Neural cell (in vitro differentiated cells): ENCODE results near the gene VASN. TPM values are rescaled to one million over a fixed set of nuclear protein-coding genes. Genes with fewer than 3 reads are reported as not detected.

Experiments used
- H2AFZ ChIP-seq: fragments of 200-600, 300-800 bp; sonication (generic), shearing (Covaris generic); 2 replicates; pipeline ENCODE4 v1.6.0; 2014; ENCODE audit warnings: low read depth, mild to moderate bottlenecking, antibody characterized with exemption, low read length, moderate library complexity
- H3F3A ChIP-seq: fragments of 200-600 bp; shearing (Covaris generic); 2 replicates; pipeline ENCODE4 v1.6.1; 2016; ENCODE audit warnings: mild to moderate bottlenecking, moderate library complexity, mixed read lengths, antibody characterized with exemption, low read length; ENCODE audit not compliant: insufficient read depth, poor library complexity, severe bottlenecking
- H3K27ac ChIP-seq: fragments of 200-600, 300-800 bp; sonication (generic), shearing (Covaris generic); 2 replicates; pipeline ENCODE4 v1.5.1; 2014; ENCODE audit warnings: mild to moderate bottlenecking, low read length, moderate library complexity
- H3K27me3 ChIP-seq: fragments of 300-800, 200-600 bp; sonication (generic), shearing (Covaris generic); 2 replicates; pipeline ENCODE4 v1.6.0; 2014; ENCODE audit warnings: mild to moderate bottlenecking, low read depth, low read length, moderate library complexity; ENCODE audit not compliant: insufficient read depth
- H3K36me3 ChIP-seq: fragments of 300-800, 200-600 bp; sonication (generic), shearing (Covaris generic); 2 replicates; pipeline ENCODE4 v1.5.1; 2014; ENCODE audit warnings: mild to moderate bottlenecking, antibody characterized with exemption, low read length, moderate library complexity; ENCODE audit not compliant: insufficient read depth
- H3K4me2 ChIP-seq: fragments of 300-800, 200-600 bp; sonication (generic), shearing (Covaris generic); 2 replicates; pipeline ENCODE4 v1.6.0; 2014; ENCODE audit warnings: mild to moderate bottlenecking, low read length
- H3K4me3 ChIP-seq: fragments of 300-800, 200-600 bp; sonication (generic), shearing (Covaris generic); 2 replicates; pipeline ENCODE4 v1.5.1; 2014; ENCODE audit warnings: mild to moderate bottlenecking, low read length, moderate library complexity
- H3K79me2 ChIP-seq: fragments of 200-600 bp; shearing (Covaris generic); replicated peaks from 2 replicates; pipeline ENCODE4 v1.6.0; 2014; ENCODE audit warnings: mild to moderate bottlenecking, low read length, moderate library complexity; ENCODE audit not compliant: insufficient read depth
- H3K9ac ChIP-seq: fragments of 300-800, 200-600 bp; sonication (generic), shearing (Covaris generic); 2 replicates; pipeline ENCODE4 v1.6.1; 2016; ENCODE audit warnings: mild to moderate bottlenecking, low read length, mixed read lengths
- H3K9me2 ChIP-seq: fragments of 200-600 bp; shearing (Covaris generic); 2 replicates; pipeline ENCODE4 v1.6.1; 2016; ENCODE audit warnings: mild to moderate bottlenecking, low read length, mixed read lengths; ENCODE audit not compliant: insufficient read depth
- H3K9me3 ChIP-seq: fragments of 200-600, 300-800 bp; sonication (generic), shearing (Covaris generic); 2 replicates; pipeline ENCODE4 v1.6.1; 2016; ENCODE audit warnings: mild to moderate bottlenecking, mixed run types, low read length, moderate library complexity, mixed read lengths
- H4K20me1 ChIP-seq: fragments of 200-600 bp; shearing (Covaris generic); 2 replicates; pipeline ENCODE4 v1.6.1; 2016; ENCODE audit warnings: mild to moderate bottlenecking, mixed run types; ENCODE audit not compliant: insufficient read depth
- EP300 ChIP-seq: fragments of 450-650 bp; conservative IDR thresholded peaks from 2 replicates; pipeline ENCODE4 v1.6.1; 2014; ENCODE audit warnings: antibody characterized with exemption, mild to moderate bottlenecking, moderate library complexity; ENCODE audit not compliant: poor library complexity, severe bottlenecking
- EZH2 ChIP-seq: fragments of 200-600, 300-800 bp; shearing (Covaris generic), sonication (generic); IDR thresholded peaks from 2 replicates; pipeline ENCODE4 v1.6.1; 2014; ENCODE audit warnings: antibody characterized with exemption, low read length, borderline replicate concordance, mild to moderate bottlenecking; ENCODE audit not compliant: insufficient read depth, poor library complexity, severe bottlenecking
- MXI1 ChIP-seq: fragments of 450-650 bp; conservative IDR thresholded peaks from 2 replicates; pipeline ENCODE4 v1.6.1; 2014; ENCODE audit warnings: antibody characterized with exemption, mild to moderate bottlenecking; ENCODE audit not compliant: poor library complexity, severe bottlenecking
- POLR2AphosphoS5 ChIP-seq: IDR thresholded peaks from 2 replicates; pipeline ENCODE4 v1.6.1; 2012
- RAD21 ChIP-seq: fragments of 450-650 bp; conservative IDR thresholded peaks from 2 replicates; pipeline ENCODE4 v1.6.1; 2014; ENCODE audit warnings: antibody characterized with exemption, mild to moderate bottlenecking, moderate library complexity
- SMC3 ChIP-seq: fragments of 450-650 bp; conservative IDR thresholded peaks from 2 replicates; pipeline ENCODE4 v1.6.1; 2014; ENCODE audit warnings: antibody characterized with exemption, mild to moderate bottlenecking, moderate library complexity; ENCODE audit not compliant: poor library complexity
- TAF1 ChIP-seq: IDR thresholded peaks from 2 replicates; pipeline ENCODE4 v1.6.1; 2012; ENCODE audit warnings: low read depth
- polyA plus RNA-seq: library from polyadenylated mRNA; depleted of rRNA; stranded (reverse); fragments of >200 nt; gene quantifications from 2 replicates; pipeline ENCODE4 v1.2.3, GENCODE V29; 2014
- TF ChIP-seq, protein P1 (sequence below): IDR thresholded peaks from 2 replicates; pipeline ENCODE4 v1.6.1; 2012; ENCODE audit warnings: borderline replicate concordance
- TF ChIP-seq, protein P2 (sequence below): fragments of 450-650 bp; IDR thresholded peaks from 2 replicates; pipeline ENCODE4 v1.5.1; 2014; ENCODE audit warnings: antibody characterized with exemption, mild to moderate bottlenecking, moderate library complexity; ENCODE audit not compliant: poor library complexity, severe bottlenecking

Gene VASN
- polyA plus RNA-seq, 1 donor from 2014 or later = 0.57 TPM

DNA sequence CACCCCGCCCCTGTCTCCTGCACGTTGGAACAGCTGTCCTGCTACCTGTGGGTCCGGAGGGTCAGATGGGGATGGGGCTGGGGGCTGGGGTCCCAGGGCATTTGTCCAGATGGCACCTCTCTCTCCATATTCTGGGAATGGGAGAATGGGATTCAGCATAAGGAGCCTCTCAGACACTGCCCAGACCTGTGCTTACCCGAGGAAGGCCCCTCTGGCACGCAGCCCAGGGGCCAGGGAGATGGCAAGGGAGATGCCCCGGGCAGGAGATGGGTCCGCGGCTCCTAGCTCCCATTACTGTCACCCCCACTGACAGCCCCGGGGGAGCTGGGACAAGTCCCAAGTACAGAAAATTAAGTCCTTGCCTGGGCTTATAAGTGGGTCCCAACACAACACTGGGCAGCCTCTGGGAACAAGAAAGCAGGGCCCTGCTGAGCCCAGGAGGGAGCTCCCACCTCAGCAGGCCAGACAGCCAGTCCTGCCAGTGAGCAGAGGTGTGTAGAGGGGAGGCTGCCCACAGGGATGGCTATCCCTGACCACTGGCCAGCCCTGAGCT is 1.8 kb downstream of the VASN start:
- Histone ChIP-seq H4K20me1 (no peaks in the 10 kb centered on the region), H3K36me3 (no peaks in the 10 kb centered on the region), H3K4me3 (no peak overlapping the region), H3K4me2 (no peak overlapping the region), H3K79me2 (no peaks in the 10 kb centered on the region), H2AFZ (no peak overlapping the region), H3K27ac (no peak overlapping the region), H3K9me2 (no peaks in the 10 kb centered on the region), H3K9me3 (no peaks in the 10 kb centered on the region), H3K9ac (no peak overlapping the region), H3F3A (no peaks in the 10 kb centered on the region), H3K27me3 (peaks cover 11% of the 10 kb centered on the region)
- TF ChIP-seq EZH2 (no peak), SMC3 (no peak), TAF1 (no peak), RAD21 (no peak), EP300 (no peak)
- TF ChIP-seq, protein P1, sequence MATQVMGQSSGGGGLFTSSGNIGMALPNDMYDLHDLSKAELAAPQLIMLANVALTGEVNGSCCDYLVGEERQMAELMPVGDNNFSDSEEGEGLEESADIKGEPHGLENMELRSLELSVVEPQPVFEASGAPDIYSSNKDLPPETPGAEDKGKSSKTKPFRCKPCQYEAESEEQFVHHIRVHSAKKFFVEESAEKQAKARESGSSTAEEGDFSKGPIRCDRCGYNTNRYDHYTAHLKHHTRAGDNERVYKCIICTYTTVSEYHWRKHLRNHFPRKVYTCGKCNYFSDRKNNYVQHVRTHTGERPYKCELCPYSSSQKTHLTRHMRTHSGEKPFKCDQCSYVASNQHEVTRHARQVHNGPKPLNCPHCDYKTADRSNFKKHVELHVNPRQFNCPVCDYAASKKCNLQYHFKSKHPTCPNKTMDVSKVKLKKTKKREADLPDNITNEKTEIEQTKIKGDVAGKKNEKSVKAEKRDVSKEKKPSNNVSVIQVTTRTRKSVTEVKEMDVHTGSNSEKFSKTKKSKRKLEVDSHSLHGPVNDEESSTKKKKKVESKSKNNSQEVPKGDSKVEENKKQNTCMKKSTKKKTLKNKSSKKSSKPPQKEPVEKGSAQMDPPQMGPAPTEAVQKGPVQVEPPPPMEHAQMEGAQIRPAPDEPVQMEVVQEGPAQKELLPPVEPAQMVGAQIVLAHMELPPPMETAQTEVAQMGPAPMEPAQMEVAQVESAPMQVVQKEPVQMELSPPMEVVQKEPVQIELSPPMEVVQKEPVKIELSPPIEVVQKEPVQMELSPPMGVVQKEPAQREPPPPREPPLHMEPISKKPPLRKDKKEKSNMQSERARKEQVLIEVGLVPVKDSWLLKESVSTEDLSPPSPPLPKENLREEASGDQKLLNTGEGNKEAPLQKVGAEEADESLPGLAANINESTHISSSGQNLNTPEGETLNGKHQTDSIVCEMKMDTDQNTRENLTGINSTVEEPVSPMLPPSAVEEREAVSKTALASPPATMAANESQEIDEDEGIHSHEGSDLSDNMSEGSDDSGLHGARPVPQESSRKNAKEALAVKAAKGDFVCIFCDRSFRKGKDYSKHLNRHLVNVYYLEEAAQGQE = no peak
- TF ChIP-seq, protein P2, sequence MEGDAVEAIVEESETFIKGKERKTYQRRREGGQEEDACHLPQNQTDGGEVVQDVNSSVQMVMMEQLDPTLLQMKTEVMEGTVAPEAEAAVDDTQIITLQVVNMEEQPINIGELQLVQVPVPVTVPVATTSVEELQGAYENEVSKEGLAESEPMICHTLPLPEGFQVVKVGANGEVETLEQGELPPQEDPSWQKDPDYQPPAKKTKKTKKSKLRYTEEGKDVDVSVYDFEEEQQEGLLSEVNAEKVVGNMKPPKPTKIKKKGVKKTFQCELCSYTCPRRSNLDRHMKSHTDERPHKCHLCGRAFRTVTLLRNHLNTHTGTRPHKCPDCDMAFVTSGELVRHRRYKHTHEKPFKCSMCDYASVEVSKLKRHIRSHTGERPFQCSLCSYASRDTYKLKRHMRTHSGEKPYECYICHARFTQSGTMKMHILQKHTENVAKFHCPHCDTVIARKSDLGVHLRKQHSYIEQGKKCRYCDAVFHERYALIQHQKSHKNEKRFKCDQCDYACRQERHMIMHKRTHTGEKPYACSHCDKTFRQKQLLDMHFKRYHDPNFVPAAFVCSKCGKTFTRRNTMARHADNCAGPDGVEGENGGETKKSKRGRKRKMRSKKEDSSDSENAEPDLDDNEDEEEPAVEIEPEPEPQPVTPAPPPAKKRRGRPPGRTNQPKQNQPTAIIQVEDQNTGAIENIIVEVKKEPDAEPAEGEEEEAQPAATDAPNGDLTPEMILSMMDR = no peak

DNA sequence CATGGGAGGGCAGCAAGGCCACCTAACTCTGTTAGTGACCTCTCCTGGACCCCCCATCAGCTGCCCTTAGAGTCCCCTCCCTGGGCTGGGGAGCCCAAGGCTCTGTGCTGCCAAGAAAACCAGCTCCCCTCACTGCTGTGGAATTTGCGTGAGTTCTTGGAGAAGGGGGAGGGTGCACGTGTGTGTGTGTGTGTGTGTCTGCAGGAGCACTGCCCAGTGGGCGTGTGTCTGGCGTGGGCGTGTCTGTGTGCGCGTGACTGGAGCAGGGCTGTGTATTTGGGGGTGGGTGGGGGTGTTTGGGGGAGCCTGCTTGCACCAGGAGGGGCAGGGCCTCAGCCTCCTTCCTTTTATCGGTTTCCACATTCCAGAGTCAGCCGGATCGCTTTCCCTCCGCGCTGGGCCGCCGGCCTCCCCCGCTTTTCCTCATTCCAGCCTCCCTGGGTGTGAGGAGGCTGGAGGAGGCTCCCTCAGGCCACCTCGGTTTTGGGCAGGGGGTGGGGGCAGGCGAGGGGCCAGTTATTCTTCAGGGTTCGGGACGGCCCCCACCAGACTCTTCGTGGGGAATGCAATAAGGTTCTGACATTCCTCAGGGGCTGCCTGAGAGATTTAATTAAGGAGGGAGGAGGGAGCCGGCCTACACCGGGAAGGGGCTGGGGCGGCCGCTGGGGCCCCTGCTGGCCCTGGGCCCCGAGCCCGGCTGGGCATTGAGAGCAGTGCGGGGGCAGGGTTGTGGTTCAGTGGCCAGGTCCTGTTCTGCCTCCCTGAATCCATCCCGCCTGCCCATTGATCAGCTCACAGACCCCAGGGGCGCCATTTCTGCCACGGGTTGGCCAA is 2.5 kb downstream of the VASN start:
- H3K27me3 ChIP-seq = peaks cover 11% of the 10 kb centered on the region
- H3K9ac ChIP-seq = no peak overlapping the region
- H2AFZ ChIP-seq = no peak overlapping the region
- H3K9me3 ChIP-seq = no peaks in the 10 kb centered on the region
- H3K27ac ChIP-seq = no peak overlapping the region
- H3K36me3 ChIP-seq = no peaks in the 10 kb centered on the region
- H3K9me2 ChIP-seq = no peaks in the 10 kb centered on the region
- no peak overlapping the region for H3K4me2 ChIP-seq
- TF ChIP-seq TAF1 = no peak
- no peak for TF ChIP-seq RAD21
- TF ChIP-seq, protein P2 = no peak
- no peak for TF ChIP-seq EP300
- no peak for TF ChIP-seq MXI1
- TF ChIP-seq POLR2AphosphoS5 = no peak
- TF ChIP-seq EZH2 = no peak
- TF ChIP-seq, protein P1 = no peak
- TF ChIP-seq SMC3 = no peak
- H3F3A ChIP-seq = no peaks in the 10 kb centered on the region
- no peak overlapping the region for H3K4me3 ChIP-seq
- no peaks in the 10 kb centered on the region for H4K20me1 ChIP-seq
- no peaks in the 10 kb centered on the region for H3K79me2 ChIP-seq
